WTC11 (cell line): ENCODE data around the gene MPST. TPM values are rescaled to one million over a fixed set of nuclear protein-coding genes. Genes with fewer than 3 reads are reported as not detected.
"Not testable (repeated sequence)": the region's sequence is repeated elsewhere in the genome, so short reads cannot be mapped to it uniquely, and the experiment has no call there.

Experiments
- ATAC-seq: fragments of 200-7000 bp; cut with Tn5 transposase; 2 replicates; pipeline ENCODE4 v1.10.0; 2021; ENCODE audit warnings: mild to moderate bottlenecking, moderate library complexity
- CTCF ChIA-PET: fragments of 300-600 bp; sonication (Branson Sonifier 250); formaldehyde crosslinking; loops from one replicate; lab custom pipeline; 2021; ENCODE audit warnings: antibody characterized with exemption; lab: Charles Lee
- POLR2A ChIA-PET: fragments of 350-600 bp; sonication (Branson Sonifier 250); formaldehyde crosslinking; loops from one replicate; lab custom pipeline; 2021; ENCODE audit warnings: antibody characterized with exemption; lab: Charles Lee
- DNase-seq: peaks from one replicate; pipeline ENCODE4 v3.0.0; 2021; ENCODE audit warnings: low spot score
- H3K27ac Mint-ChIP-seq: 2 replicates; pipeline ENCODE4 v1.8.0; 2021; ENCODE audit warnings: mixed read lengths
- H3K27me3 Mint-ChIP-seq: 2 replicates; pipeline ENCODE4 v1.8.0; 2021; ENCODE audit warnings: low read depth, mild to moderate bottlenecking, moderate library complexity, mixed read lengths
- H3K36me3 Mint-ChIP-seq: 2 replicates; pipeline ENCODE4 v1.8.0; 2021; ENCODE audit warnings: mixed read lengths
- H3K4me1 Mint-ChIP-seq: 2 replicates; pipeline ENCODE4 v1.8.0; 2022; ENCODE audit warnings: mixed read lengths
- H3K4me3 Mint-ChIP-seq: 2 replicates; pipeline ENCODE4 v1.8.0; 2021; ENCODE audit warnings: mild to moderate bottlenecking, moderate library complexity, mixed read lengths
- H3K9me3 Mint-ChIP-seq: 2 replicates; pipeline ENCODE4 v1.8.0; 2021; ENCODE audit warnings: mixed read lengths
- MYBL2 ChIP-seq: sonication (generic); formaldehyde crosslinking; IDR thresholded peaks from 2 replicates; pipeline ENCODE4 v1.8.1; 2023; ENCODE audit warnings: mild to moderate bottlenecking, moderate library complexity, missing genetic modification reagents
- NR3C1 ChIP-seq: sonication (generic); formaldehyde crosslinking; conservative IDR thresholded peaks from 2 replicates; pipeline ENCODE4 v1.8.1; 2023; ENCODE audit warnings: low read depth, mild to moderate bottlenecking, missing genetic modification reagents
- ZNF263 ChIP-seq: sonication (generic); formaldehyde crosslinking; IDR thresholded peaks from 2 replicates; pipeline ENCODE4 v1.8.1; 2022; ENCODE audit warnings: low read depth, mild to moderate bottlenecking, moderate library complexity, missing genetic modification reagents
- ZNF396 ChIP-seq: fragments of 250-450 bp; sonication (Bioruptor Pico); IDR thresholded peaks from 2 replicates; pipeline ENCODE4 v1.8.0; 2021; ENCODE audit warnings: mild to moderate bottlenecking, moderate library complexity, borderline replicate concordance
- total RNA-seq: library from RNA; stranded (reverse); gene quantifications from 3 replicates; pipeline ENCODE4 v1.2.3, GENCODE V29; 2021
- TF ChIP-seq, protein P1 (sequence below): sonication (generic); formaldehyde crosslinking; IDR thresholded peaks from 2 replicates; pipeline ENCODE4 v1.8.0; 2023; ENCODE audit warnings: missing genetic modification reagents, mild to moderate bottlenecking, borderline replicate concordance
- TF ChIP-seq, protein P2 (sequence below): sonication (generic); formaldehyde crosslinking; IDR thresholded peaks from 2 replicates; pipeline ENCODE4 v1.8.0; 2022; ENCODE audit warnings: mild to moderate bottlenecking, missing genetic modification reagents
- TF ChIP-seq, protein P3 (sequence below): fragments of 200-600 bp; IDR thresholded peaks from 2 replicates; pipeline ENCODE4 v1.8.0; 2022; ENCODE audit warnings: antibody characterized with exemption
- TF ChIP-seq, protein P4 (sequence below): sonication (generic); formaldehyde crosslinking; IDR thresholded peaks from 2 replicates; pipeline ENCODE4 v1.8.0; 2022; ENCODE audit warnings: mild to moderate bottlenecking, missing genetic modification reagents
- TF ChIP-seq, protein P5 (sequence below): sonication (generic); formaldehyde crosslinking; IDR thresholded peaks from 2 replicates; pipeline ENCODE4 v1.8.1; 2023; ENCODE audit warnings: mild to moderate bottlenecking, moderate library complexity, missing genetic modification reagents
- TF ChIP-seq, protein P6 (sequence below): sonication (generic); formaldehyde crosslinking; IDR thresholded peaks from 2 replicates; pipeline ENCODE4 v1.8.1; 2022; ENCODE audit warnings: missing genetic modification reagents, borderline replicate concordance
- TF ChIP-seq, protein P7 (sequence below): fragments of 250-450 bp; sonication (Bioruptor Pico); IDR thresholded peaks from 2 replicates; pipeline ENCODE4 v1.9.0; 2021; ENCODE audit warnings: moderate library complexity, mild to moderate bottlenecking, inconsistent platforms, borderline replicate concordance

The MPST gene
- total RNA-seq, 1 experiment from 2014 or later: 86.6 TPM

DNA sequence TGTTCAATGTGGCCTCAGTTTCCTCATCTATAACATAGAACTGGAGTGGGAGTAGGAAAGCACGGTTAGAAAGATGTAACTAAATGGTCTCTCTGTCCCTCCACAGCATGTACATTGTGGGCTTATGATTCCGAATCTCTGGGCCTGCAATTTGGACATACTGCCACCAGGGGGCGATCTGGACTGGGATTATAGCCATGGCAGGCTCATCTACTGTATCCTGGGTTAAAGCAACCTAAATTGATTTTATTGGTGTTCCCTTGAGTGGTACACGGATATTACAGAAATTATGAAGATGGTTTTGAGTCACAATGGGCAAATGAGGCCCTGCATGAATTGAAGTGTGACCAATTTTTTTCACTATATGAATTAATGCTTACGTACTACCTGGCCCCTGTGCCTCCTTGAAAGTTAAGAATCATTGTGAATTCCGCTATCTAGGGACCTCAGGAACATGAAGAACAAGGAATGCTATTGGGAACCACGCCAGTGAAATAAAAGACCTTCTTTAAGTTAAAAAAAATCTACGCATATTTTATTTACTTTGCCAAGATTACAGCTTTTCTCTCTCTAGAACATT lies 33.2 kb upstream of the MPST start:
- CTCF ChIA-PET: interaction anchor here (0.7 to 2.4 kb wide), 5 partner anchors 9 to 204 kb away, joined by 3 to 10 read pairs (median 4); partner anchors contain the start of gene TST
- ATAC-seq (peak; percentile 46; the same call in 1 of the 2 replicates), DNase-seq (peak; percentile 74)
- peaks cover 37% of the 10 kb centered on the region for H3K27me3 Mint-ChIP-seq
- peaks cover 11% of the 10 kb centered on the region; the same call in 1 of the 2 replicates for H3K36me3 Mint-ChIP-seq
- H3K27ac Mint-ChIP-seq: no peak overlapping the region
- H3K4me1 Mint-ChIP-seq: no peaks in the 10 kb centered on the region
- peaks cover 27% of the 10 kb centered on the region for H3K9me3 Mint-ChIP-seq
- H3K4me3 Mint-ChIP-seq: no peak overlapping the region
- no peak for TF ChIP-seq ZNF263 (CRISPR knock-in tag)
- no peak for TF ChIP-seq ZNF396 (CRISPR knock-in tag)
- TF ChIP-seq, protein P1, sequence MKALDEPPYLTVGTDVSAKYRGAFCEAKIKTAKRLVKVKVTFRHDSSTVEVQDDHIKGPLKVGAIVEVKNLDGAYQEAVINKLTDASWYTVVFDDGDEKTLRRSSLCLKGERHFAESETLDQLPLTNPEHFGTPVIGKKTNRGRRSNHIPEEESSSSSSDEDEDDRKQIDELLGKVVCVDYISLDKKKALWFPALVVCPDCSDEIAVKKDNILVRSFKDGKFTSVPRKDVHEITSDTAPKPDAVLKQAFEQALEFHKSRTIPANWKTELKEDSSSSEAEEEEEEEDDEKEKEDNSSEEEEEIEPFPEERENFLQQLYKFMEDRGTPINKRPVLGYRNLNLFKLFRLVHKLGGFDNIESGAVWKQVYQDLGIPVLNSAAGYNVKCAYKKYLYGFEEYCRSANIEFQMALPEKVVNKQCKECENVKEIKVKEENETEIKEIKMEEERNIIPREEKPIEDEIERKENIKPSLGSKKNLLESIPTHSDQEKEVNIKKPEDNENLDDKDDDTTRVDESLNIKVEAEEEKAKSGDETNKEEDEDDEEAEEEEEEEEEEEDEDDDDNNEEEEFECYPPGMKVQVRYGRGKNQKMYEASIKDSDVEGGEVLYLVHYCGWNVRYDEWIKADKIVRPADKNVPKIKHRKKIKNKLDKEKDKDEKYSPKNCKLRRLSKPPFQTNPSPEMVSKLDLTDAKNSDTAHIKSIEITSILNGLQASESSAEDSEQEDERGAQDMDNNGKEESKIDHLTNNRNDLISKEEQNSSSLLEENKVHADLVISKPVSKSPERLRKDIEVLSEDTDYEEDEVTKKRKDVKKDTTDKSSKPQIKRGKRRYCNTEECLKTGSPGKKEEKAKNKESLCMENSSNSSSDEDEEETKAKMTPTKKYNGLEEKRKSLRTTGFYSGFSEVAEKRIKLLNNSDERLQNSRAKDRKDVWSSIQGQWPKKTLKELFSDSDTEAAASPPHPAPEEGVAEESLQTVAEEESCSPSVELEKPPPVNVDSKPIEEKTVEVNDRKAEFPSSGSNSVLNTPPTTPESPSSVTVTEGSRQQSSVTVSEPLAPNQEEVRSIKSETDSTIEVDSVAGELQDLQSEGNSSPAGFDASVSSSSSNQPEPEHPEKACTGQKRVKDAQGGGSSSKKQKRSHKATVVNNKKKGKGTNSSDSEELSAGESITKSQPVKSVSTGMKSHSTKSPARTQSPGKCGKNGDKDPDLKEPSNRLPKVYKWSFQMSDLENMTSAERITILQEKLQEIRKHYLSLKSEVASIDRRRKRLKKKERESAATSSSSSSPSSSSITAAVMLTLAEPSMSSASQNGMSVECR (CRISPR knock-in tag): no peak
- TF ChIP-seq, protein P2, sequence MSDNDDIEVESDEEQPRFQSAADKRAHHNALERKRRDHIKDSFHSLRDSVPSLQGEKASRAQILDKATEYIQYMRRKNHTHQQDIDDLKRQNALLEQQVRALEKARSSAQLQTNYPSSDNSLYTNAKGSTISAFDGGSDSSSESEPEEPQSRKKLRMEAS (CRISPR knock-in tag): no peak
- TF ChIP-seq, protein P3, sequence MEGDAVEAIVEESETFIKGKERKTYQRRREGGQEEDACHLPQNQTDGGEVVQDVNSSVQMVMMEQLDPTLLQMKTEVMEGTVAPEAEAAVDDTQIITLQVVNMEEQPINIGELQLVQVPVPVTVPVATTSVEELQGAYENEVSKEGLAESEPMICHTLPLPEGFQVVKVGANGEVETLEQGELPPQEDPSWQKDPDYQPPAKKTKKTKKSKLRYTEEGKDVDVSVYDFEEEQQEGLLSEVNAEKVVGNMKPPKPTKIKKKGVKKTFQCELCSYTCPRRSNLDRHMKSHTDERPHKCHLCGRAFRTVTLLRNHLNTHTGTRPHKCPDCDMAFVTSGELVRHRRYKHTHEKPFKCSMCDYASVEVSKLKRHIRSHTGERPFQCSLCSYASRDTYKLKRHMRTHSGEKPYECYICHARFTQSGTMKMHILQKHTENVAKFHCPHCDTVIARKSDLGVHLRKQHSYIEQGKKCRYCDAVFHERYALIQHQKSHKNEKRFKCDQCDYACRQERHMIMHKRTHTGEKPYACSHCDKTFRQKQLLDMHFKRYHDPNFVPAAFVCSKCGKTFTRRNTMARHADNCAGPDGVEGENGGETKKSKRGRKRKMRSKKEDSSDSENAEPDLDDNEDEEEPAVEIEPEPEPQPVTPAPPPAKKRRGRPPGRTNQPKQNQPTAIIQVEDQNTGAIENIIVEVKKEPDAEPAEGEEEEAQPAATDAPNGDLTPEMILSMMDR: peak; percentile 91
- TF ChIP-seq, protein P4, sequence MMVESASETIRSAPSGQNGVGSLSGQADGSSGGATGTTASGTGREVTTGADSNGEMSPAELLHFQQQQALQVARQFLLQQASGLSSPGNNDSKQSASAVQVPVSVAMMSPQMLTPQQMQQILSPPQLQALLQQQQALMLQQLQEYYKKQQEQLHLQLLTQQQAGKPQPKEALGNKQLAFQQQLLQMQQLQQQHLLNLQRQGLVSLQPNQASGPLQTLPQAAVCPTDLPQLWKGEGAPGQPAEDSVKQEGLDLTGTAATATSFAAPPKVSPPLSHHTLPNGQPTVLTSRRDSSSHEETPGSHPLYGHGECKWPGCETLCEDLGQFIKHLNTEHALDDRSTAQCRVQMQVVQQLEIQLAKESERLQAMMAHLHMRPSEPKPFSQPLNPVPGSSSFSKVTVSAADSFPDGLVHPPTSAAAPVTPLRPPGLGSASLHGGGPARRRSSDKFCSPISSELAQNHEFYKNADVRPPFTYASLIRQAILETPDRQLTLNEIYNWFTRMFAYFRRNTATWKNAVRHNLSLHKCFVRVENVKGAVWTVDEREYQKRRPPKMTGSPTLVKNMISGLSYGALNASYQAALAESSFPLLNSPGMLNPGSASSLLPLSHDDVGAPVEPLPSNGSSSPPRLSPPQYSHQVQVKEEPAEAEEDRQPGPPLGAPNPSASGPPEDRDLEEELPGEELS (CRISPR knock-in tag): no peak
- TF ChIP-seq NR3C1 (CRISPR knock-in tag): no peak
- TF ChIP-seq, all 79 proteins: peak for 1
- POLR2A ChIA-PET: no interaction called here

DNA sequence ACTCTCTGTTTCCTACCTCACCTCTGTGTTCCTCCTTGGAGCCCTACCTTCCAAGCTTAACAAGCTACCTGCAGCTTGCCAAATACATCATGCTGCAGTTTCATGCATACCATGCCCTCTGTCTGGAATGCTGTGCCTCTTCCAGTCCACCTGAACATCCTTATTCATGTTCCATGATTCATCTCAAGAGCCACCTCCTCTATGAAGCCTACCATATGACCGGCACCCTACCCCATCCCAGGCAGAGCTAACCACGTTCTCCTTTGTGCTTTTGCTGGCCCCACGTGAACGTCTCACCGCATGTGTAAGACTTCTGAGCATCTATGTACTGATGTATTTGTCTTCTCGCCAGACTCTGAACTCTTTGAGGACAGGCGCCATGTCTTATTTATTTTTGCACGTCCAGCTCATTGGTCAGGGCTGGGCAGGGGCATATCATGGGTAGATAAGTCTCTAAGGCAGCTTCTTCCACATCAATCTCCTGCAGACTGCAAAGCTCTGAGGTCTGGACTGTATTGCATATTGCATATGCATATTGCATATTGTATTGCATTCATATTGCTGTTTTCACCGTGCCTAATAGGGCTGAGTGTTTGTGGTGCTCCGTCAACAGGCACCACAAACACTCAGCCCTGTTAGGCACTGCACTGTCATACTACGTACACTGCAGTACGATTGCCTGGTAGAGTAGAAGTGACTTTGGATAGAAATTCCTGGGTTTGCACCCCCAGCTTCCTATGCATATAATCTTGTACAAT lies 31.3 kb upstream of the MPST start:
- ATAC-seq (no peak), DNase-seq (no peak)
- peaks cover 32% of the 10 kb centered on the region for H3K27me3 Mint-ChIP-seq
- no peak overlapping the region for H3K27ac Mint-ChIP-seq
- CTCF ChIA-PET: interaction anchor here (0.7 to 2.4 kb wide), 2 partner anchors 10 to 11 kb away, joined by 3 to 10 read pairs; no protein-coding TSS in a partner anchor
- POLR2A ChIA-PET: no interaction called here
- TF ChIP-seq, protein P5, sequence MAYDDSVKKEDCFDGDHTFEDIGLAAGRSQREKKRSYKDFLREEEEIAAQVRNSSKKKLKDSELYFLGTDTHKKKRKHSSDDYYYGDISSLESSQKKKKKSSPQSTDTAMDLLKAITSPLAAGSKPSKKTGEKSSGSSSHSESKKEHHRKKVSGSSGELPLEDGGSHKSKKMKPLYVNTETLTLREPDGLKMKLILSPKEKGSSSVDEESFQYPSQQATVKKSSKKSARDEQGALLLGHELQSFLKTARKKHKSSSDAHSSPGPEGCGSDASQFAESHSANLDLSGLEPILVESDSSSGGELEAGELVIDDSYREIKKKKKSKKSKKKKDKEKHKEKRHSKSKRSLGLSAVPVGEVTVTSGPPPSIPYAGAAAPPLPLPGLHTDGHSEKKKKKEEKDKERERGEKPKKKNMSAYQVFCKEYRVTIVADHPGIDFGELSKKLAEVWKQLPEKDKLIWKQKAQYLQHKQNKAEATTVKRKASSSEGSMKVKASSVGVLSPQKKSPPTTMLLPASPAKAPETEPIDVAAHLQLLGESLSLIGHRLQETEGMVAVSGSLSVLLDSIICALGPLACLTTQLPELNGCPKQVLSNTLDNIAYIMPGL (CRISPR knock-in tag): no peak
- TF ChIP-seq, protein P6, sequence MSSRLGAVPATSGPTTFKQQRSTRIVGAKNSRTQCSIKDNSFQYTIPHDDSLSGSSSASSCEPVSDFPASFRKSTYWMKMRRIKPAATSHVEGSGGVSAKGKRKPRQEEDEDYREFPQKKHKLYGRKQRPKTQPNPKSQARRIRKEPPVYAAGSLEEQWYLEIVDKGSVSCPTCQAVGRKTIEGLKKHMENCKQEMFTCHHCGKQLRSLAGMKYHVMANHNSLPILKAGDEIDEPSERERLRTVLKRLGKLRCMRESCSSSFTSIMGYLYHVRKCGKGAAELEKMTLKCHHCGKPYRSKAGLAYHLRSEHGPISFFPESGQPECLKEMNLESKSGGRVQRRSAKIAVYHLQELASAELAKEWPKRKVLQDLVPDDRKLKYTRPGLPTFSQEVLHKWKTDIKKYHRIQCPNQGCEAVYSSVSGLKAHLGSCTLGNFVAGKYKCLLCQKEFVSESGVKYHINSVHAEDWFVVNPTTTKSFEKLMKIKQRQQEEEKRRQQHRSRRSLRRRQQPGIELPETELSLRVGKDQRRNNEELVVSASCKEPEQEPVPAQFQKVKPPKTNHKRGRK (CRISPR knock-in tag): no peak
- no peak for TF ChIP-seq MYBL2 (CRISPR knock-in tag)
- TF ChIP-seq, protein P4 (CRISPR knock-in tag): no peak
- TF ChIP-seq, protein P7, sequence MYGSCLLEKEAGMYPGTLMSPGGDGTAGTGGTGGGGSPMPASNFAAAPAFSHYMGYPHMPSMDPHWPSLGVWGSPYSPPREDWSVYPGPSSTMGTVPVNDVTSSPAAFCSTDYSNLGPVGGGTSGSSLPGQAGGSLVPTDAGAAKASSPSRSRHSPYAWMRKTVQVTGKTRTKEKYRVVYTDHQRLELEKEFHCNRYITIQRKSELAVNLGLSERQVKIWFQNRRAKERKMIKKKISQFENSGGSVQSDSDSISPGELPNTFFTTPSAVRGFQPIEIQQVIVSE (CRISPR knock-in tag): no peak
- H3K4me3 Mint-ChIP-seq: no peak overlapping the region
- peaks cover 27% of the 10 kb centered on the region for H3K9me3 Mint-ChIP-seq
- no peaks in the 10 kb centered on the region for H3K4me1 Mint-ChIP-seq
- H3K36me3 Mint-ChIP-seq: peaks cover 11% of the 10 kb centered on the region; the same call in 1 of the 2 replicates

DNA sequence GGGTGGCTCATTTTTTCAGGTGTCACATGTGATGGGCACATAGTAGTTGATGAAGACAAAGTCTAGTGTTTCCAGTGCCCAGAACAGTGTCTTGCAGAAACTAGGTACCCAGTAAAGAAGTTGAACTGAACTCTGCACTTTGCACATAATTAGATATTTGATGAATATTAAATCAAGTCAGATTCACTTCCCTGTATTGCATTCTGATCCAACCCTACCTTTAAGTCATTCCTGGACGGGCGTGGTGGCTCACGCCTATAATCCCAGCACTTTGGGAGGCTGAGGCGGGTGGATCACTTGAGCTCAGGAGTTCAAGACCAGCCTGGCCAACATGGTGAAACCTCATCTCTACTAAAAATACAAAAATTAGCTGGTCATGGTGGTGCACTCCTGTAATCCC lies 30.5 kb upstream of the MPST start:
- Mint-ChIP-seq H3K36me3 (peaks cover 11% of the 10 kb centered on the region; the same call in 1 of the 2 replicates), H3K27me3 (peaks cover 32% of the 10 kb centered on the region), H3K9me3 (peaks cover 27% of the 10 kb centered on the region)
- DNase-seq, H3K4me1 Mint-ChIP-seq, ATAC-seq, H3K27ac Mint-ChIP-seq, H3K4me3 Mint-ChIP-seq, CTCF ChIA-PET: not testable (repeated sequence)
- POLR2A ChIA-PET: interaction anchor here (0.6 kb wide), 1 partner anchor 50 kb away, joined by 3 read pairs; no protein-coding TSS in a partner anchor
